Astrocyte (in vitro differentiated cells and primary cell): ENCODE results near the gene KIAA0408.

Experiments used
- EZH2 ChIP-seq: IDR thresholded peaks from 2 replicates; pipeline ENCODE4 v1.6.1; 2012; ENCODE audit warnings: mild to moderate bottlenecking, low read length, inconsistent platforms; ENCODE audit not compliant: insufficient read depth
- TF ChIP-seq, protein P1 (sequence below): IDR thresholded peaks from 2 replicates; pipeline ENCODE4 v1.5.1; 2011; ENCODE audit warnings: low read depth, mild to moderate bottlenecking, inconsistent platforms, low read length, moderate library complexity; ENCODE audit not compliant: insufficient read depth

DNA sequence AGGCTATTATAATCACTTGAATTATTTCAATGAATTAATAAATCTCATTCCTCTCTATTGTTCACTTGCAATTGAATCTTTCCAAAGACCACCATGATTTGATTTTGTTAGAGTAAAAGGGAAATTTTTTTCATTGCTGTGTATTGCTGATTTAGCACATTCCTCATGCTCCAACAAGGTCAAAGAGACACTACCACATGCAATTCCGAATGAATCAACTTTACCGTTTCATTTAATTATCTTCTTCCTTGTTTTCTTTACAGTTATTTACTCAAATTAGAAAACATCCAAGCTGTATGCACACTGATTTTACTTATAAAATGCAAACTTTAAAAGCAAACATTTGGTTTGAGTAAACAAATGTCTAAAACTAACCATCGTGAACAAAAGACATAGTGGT is 967 bp downstream of the KIAA0408 start:
- TF ChIP-seq, protein P1, sequence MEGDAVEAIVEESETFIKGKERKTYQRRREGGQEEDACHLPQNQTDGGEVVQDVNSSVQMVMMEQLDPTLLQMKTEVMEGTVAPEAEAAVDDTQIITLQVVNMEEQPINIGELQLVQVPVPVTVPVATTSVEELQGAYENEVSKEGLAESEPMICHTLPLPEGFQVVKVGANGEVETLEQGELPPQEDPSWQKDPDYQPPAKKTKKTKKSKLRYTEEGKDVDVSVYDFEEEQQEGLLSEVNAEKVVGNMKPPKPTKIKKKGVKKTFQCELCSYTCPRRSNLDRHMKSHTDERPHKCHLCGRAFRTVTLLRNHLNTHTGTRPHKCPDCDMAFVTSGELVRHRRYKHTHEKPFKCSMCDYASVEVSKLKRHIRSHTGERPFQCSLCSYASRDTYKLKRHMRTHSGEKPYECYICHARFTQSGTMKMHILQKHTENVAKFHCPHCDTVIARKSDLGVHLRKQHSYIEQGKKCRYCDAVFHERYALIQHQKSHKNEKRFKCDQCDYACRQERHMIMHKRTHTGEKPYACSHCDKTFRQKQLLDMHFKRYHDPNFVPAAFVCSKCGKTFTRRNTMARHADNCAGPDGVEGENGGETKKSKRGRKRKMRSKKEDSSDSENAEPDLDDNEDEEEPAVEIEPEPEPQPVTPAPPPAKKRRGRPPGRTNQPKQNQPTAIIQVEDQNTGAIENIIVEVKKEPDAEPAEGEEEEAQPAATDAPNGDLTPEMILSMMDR = no peak
- TF ChIP-seq EZH2 = no peak
